ENCODE data around the gene DDX39B. TPM values are rescaled to one million over a fixed set of nuclear protein-coding genes. Genes with fewer than 3 reads are reported as not detected.

DDX39B gene
- total and polyA plus RNA-seq, 10 donors: 291 to 768 (median 381) TPM

GRCh38 chr6:31578184-31579118 lies 36.6 kb upstream of the DDX39B start:
- Histone ChIP-seq H3K27me3 (replicated peaks in 1 of 7) (no peaks in the 10 kb centered on the region), H3K4me1 (peaks cover 45 to 94% (median 85%) of the 10 kb centered on the region in 6 donors), H3K36me3 (peaks cover 0 to 22% (median 1%) of the 10 kb centered on the region in 6 donors), H3K27ac (peak overlapping the region in 6 of 8 donors; percentile 82 to 98 (median 96)), H3K9me3 (no peaks in the 10 kb centered on the region), H3K4me3 (peak overlapping the region in 7 of 8 donors; percentile 58 to 97 (median 65))
- TF ChIP-seq CTCF (IDR thresholded peaks at IDR 0.05 in 8 of 11, conservative IDR thresholded peaks at IDR 0.05 in 3 of 11) (no peak), POLR2AphosphoS5 (IDR thresholded peaks at IDR 0.05) (no peak), POLR2A (IDR thresholded peaks at IDR 0.05) (no peak)
- intact Hi-C loops (cut with DNase I; ENCODE audit: low total_unique reads): no loop called here
- WGBS, 5 donors: 65 to 90% (median 86%) methylated on average over 12 of the region's 12 CpGs
- peak; percentile 32 for DNase-seq

- peak; percentile 30 for DNase-seq
- Histone ChIP-seq H3K9me3 (no peaks in the 10 kb centered on the region), H3K27ac (peak overlapping the region in 7 of 8 donors; percentile 36 to 98 (median 91)), H3K27me3 (replicated peaks in 1 of 7) (no peaks in the 10 kb centered on the region), H3K4me3 (peak overlapping the region in 7 of 8 donors; percentile 58 to 97 (median 65)), H3K36me3 (peaks cover 0 to 22% (median 1%) of the 10 kb centered on the region in 6 donors), H3K4me1 (peaks cover 40 to 94% (median 85%) of the 10 kb centered on the region in 6 donors)
- intact Hi-C loops (cut with DNase I; ENCODE audit: low total_unique reads): no loop called here
- no peak for TF ChIP-seq POLR2A (IDR thresholded peaks at IDR 0.05)
- TF ChIP-seq POLR2AphosphoS5 (IDR thresholded peaks at IDR 0.05): no peak
- no peak for TF ChIP-seq CTCF (IDR thresholded peaks at IDR 0.05 in 8 of 11, conservative IDR thresholded peaks at IDR 0.05 in 3 of 11)
- WGBS, 5 donors: 75 to 86% (median 84%) methylated on average over 3 of the region's 3 CpGs
Observed at GRCh38 chr6:31577579-31577966, 35.8 kb upstream of the DDX39B start.

- Histone ChIP-seq H3K9me3 (no peaks in the 10 kb centered on the region), H3K36me3 (peaks cover 0 to 22% (median 1%) of the 10 kb centered on the region in 6 donors), H3K27me3 (replicated peaks in 1 of 7) (no peaks in the 10 kb centered on the region), H3K4me1 (peaks cover 35 to 94% (median 80%) of the 10 kb centered on the region in 6 donors), H3K4me3 (peak overlapping the region; percentile 58 to 97 (median 64)), H3K27ac (peak overlapping the region in 7 of 8 donors; percentile 36 to 98 (median 91))
- 67 to 79% (median 70%) methylated on average over 19 of the region's 19 CpGs for WGBS, 5 donors
- TF ChIP-seq CTCF (IDR thresholded peaks at IDR 0.05 in 8 of 11, conservative IDR thresholded peaks at IDR 0.05 in 3 of 11) (no peak), POLR2AphosphoS5 (IDR thresholded peaks at IDR 0.05) (peak; percentile 61 to 80 (median 72)), POLR2A (IDR thresholded peaks at IDR 0.05) (no peak)
- intact Hi-C loops (cut with DNase I; ENCODE audit: low total_unique reads): no loop called here
- DNase-seq: peak; percentile 88
Observed at GRCh38 chr6:31576897-31577578, 35.2 kb upstream of the DDX39B start.

All from spleen (tissue), 11 donors.